ENCODE results near the gene UGT1A8.
"Not testable (repeated sequence)": the region's sequence is repeated elsewhere in the genome, so short reads cannot be mapped to it uniquely, and the experiment has no call there.

The UGT1A8 gene

DNA sequence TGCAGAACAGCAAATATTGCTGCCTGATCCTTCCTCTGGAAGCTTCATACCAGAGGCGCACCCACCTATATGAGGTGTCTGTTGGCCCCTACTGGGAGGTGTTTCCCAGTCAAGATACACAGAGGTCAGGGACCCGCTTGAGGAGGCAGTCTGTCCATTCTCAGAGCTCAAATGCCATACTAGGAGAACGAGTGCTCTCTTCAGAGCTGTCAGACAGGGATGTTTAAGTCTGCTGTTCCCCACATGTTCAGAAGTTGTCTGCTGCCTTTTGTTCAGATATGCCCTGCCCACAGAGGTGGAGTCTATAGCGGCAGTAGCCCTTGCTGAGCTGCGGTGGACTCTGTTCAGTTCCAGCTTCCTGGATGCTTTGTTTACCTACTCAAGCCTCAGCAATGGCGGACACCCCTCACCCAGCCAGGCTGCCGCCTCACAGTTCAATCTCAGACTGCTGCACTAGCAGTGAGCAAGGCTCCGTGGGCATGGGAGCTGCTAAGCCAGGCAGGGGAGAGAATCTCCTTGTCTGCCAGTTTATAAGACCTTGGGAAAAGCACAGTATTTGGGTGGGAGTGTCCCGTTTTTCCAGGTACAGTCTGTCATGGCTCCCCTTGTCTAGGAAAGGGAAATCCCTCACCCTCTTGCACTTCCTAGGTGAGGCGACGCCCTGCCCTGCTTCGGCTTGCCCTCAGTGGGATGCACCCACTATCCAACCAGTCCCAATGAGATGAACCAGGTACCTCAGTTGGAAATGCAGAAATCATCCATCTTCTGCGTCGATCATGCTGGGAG, 119.6 kb downstream of the UGT1A8 start:
- DNase-seq: not testable (repeated sequence)

DNA sequence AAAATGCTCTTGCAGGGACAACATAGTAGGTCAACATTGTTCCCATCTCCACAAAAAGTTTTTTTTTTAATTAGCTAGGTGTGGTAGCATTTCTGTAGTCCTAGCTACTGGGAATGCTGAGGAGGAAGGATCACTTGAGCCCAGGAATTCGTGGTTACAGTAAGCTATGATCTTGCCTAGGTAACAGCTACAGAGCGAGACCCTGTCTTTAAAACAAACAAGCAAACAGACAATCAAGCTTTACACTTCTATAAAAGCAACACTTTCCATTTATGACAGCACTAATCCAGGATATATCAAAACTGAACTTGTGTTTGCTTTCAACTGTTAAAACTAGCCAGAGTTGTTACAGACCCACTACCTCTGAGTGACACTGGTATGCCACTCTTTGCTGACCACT, 123.4 kb downstream of the UGT1A8 start:
- DNase-seq: no peak

DNA sequence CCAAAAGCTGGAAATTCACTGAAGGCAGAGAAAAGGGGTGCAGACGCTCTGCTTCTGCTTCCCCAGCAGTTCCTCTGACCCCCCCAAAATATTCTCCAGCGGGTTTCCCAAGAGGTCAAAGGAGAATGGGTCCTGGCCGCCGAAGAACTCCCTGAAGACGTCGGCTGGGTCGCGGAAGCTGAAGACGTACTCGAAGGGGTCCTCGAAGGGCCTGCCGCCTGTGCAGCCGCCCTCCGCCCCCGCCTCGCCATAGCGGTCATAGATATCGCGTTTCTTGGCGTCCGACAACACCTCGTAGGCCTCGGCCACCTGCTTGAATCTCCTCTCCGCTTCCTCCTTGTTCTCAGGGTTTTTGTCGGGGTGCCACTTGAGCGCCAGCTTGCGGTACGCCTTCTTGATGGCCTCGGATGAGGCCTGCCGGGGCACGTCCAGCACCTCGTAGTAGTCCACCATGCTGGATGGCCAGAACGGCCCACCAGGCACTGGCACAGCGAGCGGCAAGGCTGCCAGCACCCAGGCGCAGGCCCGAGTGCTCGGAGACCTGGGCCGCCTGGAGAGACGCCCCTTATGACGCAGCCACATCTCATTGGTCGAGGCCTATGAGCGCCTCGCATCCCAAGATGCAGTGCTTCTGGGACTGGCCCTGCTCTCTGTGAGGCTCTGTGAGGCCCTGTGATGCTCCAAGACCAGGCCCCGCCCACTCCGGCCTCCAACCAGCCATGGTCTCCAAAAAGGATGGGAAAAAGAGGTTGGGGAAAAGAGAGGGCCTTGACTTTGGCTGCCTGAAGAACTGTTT, 126.2 kb downstream of the UGT1A8 start:
- no peak for DNase-seq

DNA sequence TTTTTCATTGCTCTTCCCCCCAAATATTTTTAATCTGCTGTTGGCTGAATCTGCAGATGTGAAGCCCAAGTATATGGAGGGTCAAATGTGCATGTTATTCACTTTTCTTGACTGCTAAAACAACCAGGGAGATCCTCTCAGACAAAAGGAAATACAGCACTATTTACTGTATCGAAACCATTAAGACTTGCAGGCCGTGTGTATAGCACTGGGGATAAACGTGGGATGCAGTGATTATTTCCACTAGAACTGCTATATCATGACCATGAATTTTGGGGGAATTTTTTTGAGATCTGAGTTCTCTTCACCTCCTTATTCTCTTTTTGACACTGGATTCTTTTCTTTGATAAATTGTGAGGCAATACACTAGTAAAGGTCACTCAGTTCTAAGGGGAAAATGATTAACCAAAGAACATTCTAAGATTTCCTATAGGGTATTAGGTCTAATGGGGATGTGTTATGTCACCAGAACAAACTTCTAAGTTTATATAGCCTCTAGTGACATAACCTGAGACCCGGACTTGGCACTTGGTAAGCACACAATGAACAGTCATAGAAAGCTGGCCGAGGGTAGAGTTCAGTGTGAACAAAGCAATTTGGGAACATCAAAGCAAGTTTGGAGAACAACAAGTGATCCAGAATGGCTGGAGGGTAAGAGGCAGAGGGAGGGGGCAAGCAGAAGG, 127.8 kb downstream of the UGT1A8 start:
- no peak for DNase-seq

DNA sequence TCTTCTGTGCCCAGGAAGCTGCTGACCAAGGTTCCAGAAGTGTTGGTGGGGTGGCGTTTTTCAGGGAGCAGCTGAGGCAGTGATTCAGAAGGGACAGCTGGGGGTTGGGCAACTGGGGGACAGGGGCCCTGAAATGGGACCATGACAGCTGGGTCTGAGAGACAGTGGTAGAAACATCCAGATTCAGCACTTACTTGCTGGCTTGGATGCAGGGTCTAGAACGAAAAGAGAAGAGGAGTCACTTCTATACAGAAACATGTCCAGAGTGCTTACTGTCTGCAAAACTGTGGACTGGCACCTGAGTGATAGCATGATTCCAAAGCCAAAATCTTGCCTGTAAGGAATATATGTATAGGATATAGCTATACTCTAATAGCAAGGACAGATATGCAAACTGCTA, 128.4 kb downstream of the UGT1A8 start:
- DNase-seq: not testable (repeated sequence)

DNA sequence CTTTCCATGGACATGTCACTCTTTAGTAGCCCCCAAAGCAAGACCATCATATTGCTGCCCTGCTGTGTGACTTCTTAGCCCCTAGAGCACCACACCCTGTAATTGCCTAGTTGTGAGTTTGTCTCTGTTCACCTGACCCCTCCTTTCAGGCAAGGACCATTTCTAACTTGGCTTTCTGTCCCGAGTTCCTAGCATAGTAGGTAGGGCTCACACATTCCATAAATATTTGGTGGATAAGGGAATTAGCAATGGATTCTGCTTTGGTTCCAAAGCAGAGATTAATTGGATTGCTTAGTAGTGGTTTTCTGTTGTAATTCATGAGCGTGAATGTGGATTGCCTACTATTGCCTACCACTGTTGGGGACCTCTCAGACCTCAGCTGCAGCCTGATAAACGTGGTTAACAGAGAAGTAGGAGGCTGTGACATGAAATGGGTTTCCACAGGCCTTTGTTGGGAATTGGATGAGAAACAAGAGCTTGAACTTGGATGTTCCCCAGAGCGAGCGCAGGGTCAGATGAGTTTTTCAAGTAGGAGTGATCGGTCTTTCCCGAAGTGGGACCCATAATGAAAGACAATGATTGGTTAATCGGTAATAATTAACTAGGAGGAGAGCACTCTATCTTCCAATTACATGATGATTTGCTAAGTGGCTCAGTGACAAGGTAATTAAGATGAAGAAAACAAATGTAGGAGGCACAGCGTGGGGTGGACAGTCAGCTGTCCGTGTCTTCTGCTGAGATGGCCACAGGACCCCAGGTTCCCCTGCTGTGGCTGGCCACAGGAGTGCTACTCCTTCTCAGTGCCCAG, 129.2 kb downstream of the UGT1A8 start:
- no peak for DNase-seq

DNA sequence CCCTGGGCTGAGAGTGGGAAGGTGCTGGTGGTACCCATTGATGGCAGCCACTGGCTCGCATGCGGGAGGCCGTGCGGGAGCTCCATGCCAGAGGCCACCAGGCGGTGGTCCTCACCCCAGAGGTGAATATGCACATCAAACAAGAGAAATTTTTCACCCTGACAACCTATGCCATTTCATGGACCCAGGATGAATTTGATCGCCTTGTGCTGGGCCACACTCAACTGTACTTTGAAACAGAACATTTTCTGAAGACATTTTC, 129.8 kb downstream of the UGT1A8 start:
- DNase-seq: no peak

DNA sequence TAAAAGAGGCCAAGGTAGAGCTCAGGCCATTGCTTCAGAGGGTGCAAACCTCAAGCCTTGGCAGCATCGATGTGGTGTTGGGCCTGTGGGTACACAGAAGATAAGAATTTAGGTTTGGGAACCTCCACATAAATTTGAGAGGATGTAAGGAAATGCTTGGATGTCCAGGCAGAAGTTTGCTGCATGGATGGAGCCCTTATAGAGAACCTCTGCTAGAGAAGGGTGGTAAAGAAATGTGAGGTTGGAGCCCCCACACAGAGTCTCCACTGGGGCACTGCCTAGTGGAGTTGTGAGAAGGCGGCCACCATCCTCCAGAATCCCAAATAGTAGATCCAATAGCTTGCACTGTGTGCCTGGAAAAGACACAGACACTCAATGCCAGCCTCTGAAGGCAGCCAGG, 133.3 kb downstream of the UGT1A8 start:
- DNase-seq: not testable (repeated sequence)

DNA sequence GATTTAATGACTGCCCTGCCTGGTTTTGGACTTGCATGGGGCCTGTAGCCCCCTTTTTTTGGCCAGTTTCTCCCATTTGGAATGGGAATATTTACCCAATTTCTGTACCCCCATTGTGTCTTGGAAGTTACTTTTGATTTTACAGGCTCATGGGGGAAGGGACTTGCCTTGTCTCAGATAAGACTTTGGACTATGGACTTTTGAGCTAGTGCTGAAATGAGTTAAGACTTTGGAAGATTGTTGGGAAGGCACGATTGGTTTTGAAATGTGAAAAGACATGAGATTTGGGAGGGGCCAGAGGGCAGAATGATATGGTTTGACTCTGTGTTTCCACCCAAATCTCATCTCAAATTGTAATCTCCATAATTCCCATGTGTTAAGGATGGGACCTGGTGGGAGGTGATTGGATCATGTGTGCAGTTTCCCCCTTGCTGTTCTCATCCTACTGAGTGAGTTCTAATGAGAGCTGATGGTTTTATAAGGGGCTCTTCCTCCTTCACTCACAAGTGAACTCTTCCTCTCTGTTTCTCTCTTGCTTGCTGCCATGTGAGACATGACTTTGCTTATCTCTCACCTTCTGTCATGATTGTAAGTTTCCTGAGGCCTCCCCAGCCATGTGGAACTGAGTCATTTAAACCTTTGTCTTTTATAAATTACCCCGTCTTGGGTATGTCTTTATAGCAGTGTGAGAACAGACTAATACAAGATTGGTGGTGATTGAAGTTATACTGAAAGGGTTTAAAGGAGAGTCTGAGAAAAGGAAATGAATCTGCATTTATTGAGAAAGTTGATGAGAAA, 134.0 kb downstream of the UGT1A8 start:
- not testable (repeated sequence) for DNase-seq

DNA sequence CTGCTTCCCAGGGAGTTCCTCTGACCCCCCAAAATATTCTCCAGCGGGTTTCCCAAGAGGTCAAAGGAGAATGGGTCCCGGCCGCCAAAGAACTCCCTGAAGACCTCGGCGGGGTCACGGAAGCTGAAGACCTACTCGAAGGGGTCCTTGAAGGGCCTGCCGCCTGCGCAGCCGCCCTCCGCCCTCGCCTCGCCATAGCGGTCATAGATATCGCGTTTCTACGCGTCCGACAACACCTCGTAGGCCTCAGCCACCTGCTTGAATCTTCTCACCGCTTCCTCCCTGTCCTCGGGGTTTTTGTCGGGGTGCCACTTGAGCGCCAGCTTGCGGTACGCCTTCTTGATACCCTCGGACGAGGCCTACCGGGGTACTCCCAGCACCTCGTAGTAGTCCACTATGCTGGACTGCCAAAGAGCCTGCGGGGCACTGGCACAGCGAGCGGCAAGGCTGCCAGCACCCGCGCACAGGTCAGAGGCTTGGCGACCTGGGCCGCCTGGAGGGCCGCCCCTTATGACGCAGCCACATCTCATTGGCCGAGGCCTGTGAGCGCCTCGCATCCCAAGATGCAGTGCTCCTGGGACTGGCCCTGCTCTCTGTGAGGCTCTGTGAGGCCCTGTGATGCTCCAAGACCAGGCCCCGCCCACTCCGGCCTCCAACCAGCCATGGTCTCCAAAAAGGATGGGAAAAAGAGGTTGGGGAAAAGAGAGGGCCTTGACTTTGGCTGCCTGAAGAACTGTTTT, 137.6 kb downstream of the UGT1A8 start:
- no peak for DNase-seq

DNA sequence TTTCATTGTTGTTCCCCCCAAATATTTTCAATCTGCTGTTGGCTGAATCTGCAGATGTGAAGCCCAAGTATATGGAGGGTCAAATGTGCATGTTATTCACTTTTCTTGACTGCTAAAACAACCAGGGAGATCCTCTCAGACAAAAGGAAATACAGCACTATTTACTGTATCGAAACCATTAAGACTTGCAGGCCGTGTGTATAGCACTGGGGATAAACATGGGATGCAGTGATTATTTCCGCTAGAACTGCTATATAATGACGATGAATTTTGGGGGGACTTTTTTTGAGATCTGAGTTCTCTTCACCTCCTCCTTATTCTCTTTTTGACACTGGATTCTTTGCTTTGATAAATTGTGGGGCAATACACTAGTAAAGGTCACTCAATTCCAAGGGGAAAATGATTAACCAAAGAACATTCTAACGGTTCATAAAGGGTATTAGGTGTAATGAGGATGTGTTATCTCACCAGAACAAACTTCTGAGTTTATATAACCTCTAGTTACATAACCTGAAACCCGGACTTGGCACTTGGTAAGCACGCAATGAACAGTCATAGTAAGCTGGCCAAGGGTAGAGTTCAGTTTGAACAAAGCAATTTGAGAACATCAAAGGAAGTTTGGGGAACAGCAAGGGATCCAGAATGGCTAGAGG, 139.1 kb downstream of the UGT1A8 start:
- no peak for DNase-seq

DNA sequence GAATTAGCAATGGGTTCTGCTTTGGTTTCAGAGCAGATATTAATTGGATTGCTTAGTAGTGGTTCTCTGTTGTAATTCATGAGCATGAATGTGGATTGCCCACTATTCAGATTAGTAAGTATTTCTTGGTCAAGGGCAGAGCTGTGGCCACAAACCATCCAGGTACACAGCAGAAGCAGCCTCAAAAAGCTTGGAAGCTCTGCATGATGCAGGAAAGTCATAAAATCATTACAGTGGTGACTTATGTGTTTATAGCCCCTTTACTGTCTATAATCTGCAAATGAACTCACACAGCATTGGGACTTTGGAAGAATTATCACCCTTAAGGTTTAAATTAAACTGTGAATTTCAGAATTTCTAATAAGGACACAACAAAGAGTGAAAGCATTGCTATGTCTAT, 140.7 kb downstream of the UGT1A8 start:
- no peak for DNase-seq

DNA sequence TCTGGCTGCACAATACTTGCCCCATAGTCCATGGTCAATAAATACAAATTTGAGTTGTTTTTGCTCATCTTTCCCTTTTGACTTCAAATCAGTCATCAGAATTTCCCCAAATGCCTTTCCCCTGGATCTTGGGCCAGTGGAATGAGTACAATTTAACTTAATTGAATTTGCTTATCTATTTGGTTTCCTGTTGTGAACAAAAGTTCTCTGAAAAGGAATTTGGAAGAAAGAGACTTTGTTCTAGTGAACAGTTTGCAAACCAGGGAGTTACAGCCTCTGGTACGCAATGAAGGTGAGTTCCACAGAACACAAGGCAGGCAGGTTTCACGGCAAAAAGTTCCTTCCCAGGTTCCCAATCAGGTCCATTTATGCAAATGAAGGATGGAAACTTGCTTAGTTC, 141.4 kb downstream of the UGT1A8 start:
- DNase-seq: no peak

DNA sequence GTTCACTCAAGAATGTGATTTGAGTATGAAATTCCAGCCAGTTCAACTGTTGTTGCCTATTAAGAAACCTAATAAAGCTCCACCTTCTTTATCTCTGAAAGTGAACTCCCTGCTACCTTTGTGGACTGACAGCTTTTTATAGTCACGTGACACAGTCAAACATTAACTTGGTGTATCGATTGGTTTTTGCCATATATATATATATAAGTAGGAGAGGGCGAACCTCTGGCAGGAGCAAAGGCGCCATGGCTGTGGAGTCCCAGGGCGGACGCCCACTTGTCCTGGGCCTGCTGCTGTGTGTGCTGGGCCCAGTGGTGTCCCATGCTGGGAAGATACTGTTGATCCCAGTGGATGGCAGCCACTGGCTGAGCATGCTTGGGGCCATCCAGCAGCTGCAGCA, 142.6 kb downstream of the UGT1A8 start, which contains the start of gene UGT1A1:
TSS of gene UGT1A1 (plus strand) at position 228 of the 400 bp plus-strand sequence. CDS start at position 246, 18 bp downstream.
- DNase-seq: no peak

DNA sequence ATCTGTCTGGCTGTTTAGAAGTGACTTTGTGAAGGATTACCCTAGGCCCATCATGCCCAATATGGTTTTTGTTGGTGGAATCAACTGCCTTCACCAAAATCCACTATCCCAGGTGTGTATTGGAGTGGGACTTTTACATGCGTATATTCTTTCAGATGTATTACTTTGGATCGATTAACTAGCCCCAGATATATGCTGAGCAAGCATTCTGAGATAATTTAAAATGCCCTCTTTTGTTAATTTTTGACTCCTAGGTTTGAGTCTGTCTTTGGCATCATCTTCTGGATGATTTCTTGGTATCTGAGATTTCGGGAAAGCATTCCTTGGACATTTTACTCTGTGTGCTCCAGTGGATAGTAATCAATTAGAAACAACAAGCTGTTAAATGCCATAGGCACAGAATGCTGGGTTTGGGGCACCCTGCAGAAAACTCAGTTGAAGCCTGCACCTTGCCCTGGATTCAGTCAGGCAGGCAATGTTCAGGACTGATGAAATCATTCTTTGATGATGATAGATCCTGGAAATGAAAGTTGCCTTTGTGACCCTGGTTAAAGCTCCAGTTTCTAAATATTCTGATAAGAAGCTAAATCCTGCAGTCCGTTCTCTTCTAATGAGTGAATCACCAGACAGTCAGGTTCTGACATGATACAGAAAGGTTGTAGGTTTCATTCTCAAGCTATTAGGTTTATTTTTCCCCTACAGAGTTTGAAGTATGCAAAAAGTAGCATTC, 143.8 kb downstream of the UGT1A8 start:
- DNase-seq: no peak

DNA sequence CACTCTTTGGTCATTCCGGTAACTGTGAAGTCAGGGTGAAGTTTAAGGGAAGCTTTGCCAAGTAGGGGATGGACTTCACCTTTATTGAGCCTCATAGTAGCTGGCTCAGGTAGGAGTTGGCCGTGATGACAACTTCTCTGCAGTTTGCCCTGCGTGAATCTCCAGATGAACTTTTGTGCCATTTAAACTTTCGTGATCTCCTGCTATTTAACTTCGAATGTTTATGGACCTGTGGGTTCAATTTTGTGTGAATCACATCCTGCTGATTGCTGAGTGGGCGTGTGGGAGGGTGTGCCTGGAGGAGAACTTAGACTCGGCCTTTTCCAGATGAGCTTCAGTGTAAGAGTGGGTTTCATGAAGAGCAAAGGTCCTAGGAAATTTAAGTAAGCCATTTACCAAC, 146.8 kb downstream of the UGT1A8 start:
- no peak for DNase-seq

DNA sequence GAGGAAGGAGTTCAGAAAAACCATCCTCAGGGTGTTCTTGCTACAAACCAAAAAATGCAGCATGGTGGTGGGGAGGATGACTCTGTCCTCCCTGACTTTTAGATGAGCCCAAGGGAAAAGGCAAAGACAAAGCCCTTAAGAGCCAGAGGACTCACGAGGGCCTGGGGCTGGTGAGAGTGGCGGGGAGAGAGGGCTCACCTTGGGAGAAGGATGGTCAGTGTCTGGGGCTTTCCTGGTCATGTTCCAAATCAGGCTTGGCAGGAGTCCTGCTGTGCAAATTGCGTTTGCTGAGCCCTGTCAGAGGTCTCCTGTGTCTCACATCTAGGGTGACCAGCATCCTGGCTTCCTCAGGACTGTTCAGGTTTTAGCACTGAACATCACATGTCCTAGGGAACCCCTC, 147.3 kb downstream of the UGT1A8 start:
- DNase-seq: no peak

DNA sequence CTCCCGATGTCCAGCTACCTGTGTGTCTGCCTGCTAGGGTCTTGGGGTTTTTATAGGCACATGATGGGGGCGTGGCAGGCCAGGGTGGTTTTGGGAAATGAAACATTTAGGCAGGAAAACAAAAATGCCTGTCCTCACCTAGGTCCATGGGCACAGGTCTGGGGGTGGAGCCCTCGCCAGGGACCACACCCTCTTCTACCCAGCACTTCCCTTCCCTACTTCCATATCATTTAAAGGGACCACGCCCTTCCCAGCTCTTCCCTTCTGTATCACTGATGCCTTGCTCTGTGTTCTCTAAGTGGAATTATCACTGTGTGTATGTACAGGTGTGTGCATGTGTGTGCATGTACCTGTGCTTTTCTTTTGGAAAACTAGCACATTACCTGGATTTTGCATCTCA, 149.0 kb downstream of the UGT1A8 start:
- DNase-seq: no peak

DNA sequence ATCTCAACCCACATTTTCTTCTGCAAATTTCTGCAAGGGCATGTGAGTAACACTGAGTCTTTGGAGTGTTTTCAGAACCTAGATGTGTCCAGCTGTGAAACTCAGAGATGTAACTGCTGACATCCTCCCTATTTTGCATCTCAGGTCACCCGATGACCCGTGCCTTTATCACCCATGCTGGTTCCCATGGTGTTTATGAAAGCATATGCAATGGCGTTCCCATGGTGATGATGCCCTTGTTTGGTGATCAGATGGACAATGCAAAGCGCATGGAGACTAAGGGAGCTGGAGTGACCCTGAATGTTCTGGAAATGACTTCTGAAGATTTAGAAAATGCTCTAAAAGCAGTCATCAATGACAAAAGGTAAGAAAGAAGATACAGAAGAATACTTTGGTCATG, 150.6 kb downstream of the UGT1A8 start:
- DNase-seq: no peak

DNA sequence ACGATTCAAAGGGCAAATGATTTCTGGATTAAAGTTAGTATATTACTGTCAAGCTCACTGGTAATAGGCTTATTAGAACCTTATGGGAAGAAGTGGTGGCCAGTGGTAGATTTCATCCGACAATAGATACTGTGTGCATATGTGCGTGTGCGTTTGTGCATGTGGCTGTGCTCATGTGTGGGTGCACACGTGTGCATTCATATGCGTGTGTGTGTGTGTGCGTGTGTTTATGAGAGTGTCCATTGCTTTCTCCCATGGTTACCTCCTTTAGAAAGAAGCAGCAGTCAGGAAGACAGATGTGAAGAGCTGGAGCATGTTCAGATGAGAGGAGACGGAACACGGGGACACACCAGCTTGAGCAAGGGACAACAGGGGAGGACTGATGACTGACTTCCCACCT, 151.8 kb downstream of the UGT1A8 start:
- no peak for DNase-seq

Measured in CD4-positive, alpha-beta T cell treated with Interleukin-1 beta for 1 hour (primary cell).